Measurements from ENCODE around the gene ZHX3. TPM values are rescaled to one million over a fixed set of nuclear protein-coding genes. Genes with fewer than 3 reads are reported as not detected.
A peak's percentile ranks its signal among the peaks of the same experiment; 100 is the strongest.
"Not testable (repeated sequence)": the region's sequence is repeated elsewhere in the genome, so short reads cannot be mapped to it uniquely, and the experiment has no call there.

ZHX3 gene
- total and polyA plus RNA-seq, 2 donors from 2014 or later = 24.7 to 153 TPM

DNA sequence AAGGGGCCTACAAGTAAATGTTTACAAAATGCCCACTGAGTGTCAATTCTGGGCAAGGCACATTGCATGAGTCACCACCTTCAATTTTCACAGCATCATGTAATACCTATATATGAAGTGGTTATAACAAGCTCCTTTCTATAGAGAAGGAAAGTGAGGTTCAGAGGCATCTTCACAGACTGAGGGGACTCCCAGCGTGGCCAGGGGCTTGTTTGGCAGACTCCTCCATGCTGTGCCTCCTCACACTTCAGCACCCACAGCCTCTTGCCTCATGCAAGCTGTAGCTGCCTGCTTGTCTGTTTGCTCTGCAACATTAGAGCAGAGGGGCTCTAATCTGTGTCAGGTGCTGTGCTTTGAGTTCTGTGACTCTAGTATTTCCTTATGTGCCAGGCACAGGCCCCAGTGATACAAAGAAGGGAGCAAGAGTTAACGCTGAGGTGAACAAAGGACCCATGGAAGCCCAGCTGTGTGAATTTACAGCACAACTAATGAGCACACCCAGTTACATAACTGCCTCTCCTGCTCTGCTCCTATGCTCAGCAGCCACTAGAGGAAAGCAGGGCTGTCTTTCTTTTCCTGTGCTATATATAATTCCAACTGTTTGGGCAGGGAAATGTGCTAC lies 72.3 kb downstream of the ZHX3 start:
- intact Hi-C loops (cut with DNase I) = no loop called here
- Histone ChIP-seq H3K27ac (ENCODE audit: low read depth in 2 of 2, low read length in 2 of 2) (peak overlapping the region; percentile 74 to 78), H3K9me3 (ENCODE audit: control insufficient read depth in 2 of 3, insufficient read depth in 1 of 3, low read length in 3 of 3) (no peaks in the 10 kb centered on the region), H3K4me1 (ENCODE audit: control insufficient read depth in 2 of 3, insufficient read depth in 2 of 3, low read depth in 1 of 3, low read length in 3 of 3) (peaks cover 0 to 53% (median 39%) of the 10 kb centered on the region in 3 donors), H3K27me3 (ENCODE audit: control insufficient read depth, insufficient read depth, low read length) (no peaks in the 10 kb centered on the region), H3K36me3 (ENCODE audit: control insufficient read depth in 2 of 3, insufficient read depth in 3 of 3, low read length in 3 of 3) (no peaks in the 10 kb centered on the region), H3K9ac (ENCODE audit: low read length in 3 of 3) (peak overlapping the region in 1 of 3 donors; percentile 57), H3K4me3 (ENCODE audit: low read length in 3 of 3) (no peak overlapping the region)
- FAIRE-seq (no peak), DNase-seq (peak in 2 of 5 donors; percentile 18 to 46)
- TF ChIP-seq, protein P1, sequence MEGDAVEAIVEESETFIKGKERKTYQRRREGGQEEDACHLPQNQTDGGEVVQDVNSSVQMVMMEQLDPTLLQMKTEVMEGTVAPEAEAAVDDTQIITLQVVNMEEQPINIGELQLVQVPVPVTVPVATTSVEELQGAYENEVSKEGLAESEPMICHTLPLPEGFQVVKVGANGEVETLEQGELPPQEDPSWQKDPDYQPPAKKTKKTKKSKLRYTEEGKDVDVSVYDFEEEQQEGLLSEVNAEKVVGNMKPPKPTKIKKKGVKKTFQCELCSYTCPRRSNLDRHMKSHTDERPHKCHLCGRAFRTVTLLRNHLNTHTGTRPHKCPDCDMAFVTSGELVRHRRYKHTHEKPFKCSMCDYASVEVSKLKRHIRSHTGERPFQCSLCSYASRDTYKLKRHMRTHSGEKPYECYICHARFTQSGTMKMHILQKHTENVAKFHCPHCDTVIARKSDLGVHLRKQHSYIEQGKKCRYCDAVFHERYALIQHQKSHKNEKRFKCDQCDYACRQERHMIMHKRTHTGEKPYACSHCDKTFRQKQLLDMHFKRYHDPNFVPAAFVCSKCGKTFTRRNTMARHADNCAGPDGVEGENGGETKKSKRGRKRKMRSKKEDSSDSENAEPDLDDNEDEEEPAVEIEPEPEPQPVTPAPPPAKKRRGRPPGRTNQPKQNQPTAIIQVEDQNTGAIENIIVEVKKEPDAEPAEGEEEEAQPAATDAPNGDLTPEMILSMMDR (IDR thresholded peaks at IDR 0.05; ENCODE audit: borderline replicate concordance, extremely low read depth, insufficient read depth) = no peak

DNA sequence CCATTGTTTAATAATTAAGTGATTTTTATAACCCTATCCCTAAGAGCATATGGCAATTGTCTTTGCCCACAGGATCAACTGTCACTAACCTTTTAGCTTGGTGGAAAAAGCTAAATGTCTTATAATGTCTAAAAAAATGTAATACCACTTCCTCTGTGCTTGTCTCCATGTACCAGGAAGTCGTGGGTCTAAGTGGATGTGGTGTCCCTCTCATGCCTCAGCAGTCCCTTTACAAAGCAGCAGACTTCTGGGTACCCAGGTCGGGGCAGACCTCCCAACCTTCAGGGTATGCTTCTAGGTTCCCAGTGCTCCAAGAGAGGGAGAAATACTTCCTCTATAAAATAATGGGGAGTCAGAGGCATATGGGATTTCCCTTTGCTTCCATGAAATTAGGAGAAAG lies 74.7 kb downstream of the ZHX3 start:
- Histone ChIP-seq H3K9me3 (ENCODE audit: control insufficient read depth in 2 of 3, insufficient read depth in 1 of 3, low read length in 3 of 3) (no peaks in the 10 kb centered on the region), H3K27me3 (ENCODE audit: control insufficient read depth, insufficient read depth, low read length) (no peaks in the 10 kb centered on the region), H3K9ac (ENCODE audit: low read length in 3 of 3) (no peak overlapping the region), H3K27ac (ENCODE audit: low read depth in 2 of 2, low read length in 2 of 2) (no peak overlapping the region), H3K4me3 (ENCODE audit: low read length in 3 of 3) (no peak overlapping the region), H3K4me1 (ENCODE audit: control insufficient read depth in 2 of 3, insufficient read depth in 2 of 3, low read depth in 1 of 3, low read length in 3 of 3) (peaks cover 0 to 33% (median 21%) of the 10 kb centered on the region in 3 donors), H3K36me3 (ENCODE audit: control insufficient read depth in 2 of 3, insufficient read depth in 3 of 3, low read length in 3 of 3) (no peaks in the 10 kb centered on the region)
- intact Hi-C loops (cut with DNase I) = no loop called here
- TF ChIP-seq, protein P1 (IDR thresholded peaks at IDR 0.05; ENCODE audit: borderline replicate concordance, extremely low read depth, insufficient read depth) = no peak
- FAIRE-seq = no peak
- DNase-seq = no peak

- FAIRE-seq = no peak
- no peaks in the 10 kb centered on the region for H3K9me3 ChIP-seq (ENCODE audit: control insufficient read depth in 2 of 3, insufficient read depth in 1 of 3, low read length in 3 of 3)
- H3K4me1 ChIP-seq (ENCODE audit: control insufficient read depth in 2 of 3, insufficient read depth in 2 of 3, low read depth in 1 of 3, low read length in 3 of 3) = peaks cover 0 to 29% (median 17%) of the 10 kb centered on the region in 3 donors
- H3K27ac ChIP-seq (ENCODE audit: low read depth in 2 of 2, low read length in 2 of 2) = no peak overlapping the region
- H3K36me3 ChIP-seq (ENCODE audit: control insufficient read depth in 2 of 3, insufficient read depth in 3 of 3, low read length in 3 of 3) = no peaks in the 10 kb centered on the region
- TF ChIP-seq, protein P1 (IDR thresholded peaks at IDR 0.05; ENCODE audit: borderline replicate concordance, extremely low read depth, insufficient read depth) = no peak
- no peak for DNase-seq
- intact Hi-C loops (cut with DNase I) = no loop called here
- no peak overlapping the region for H3K4me3 ChIP-seq (ENCODE audit: low read length in 3 of 3)
- no peaks in the 10 kb centered on the region for H3K27me3 ChIP-seq (ENCODE audit: control insufficient read depth, insufficient read depth, low read length)
- no peak overlapping the region for H3K9ac ChIP-seq (ENCODE audit: low read length in 3 of 3)
These were observed 75.2 kb downstream of the ZHX3 start for GRCh38 chr20:41242352-41242751.

- H3K4me1 ChIP-seq (ENCODE audit: control insufficient read depth in 2 of 3, insufficient read depth in 2 of 3, low read depth in 1 of 3, low read length in 3 of 3) = peaks cover 0 to 22% (median 18%) of the 10 kb centered on the region in 3 donors
- not testable (repeated sequence) for H3K36me3 ChIP-seq (ENCODE audit: control insufficient read depth in 2 of 3, insufficient read depth in 3 of 3, low read length in 3 of 3); FAIRE-seq; DNase-seq; H3K27ac ChIP-seq (ENCODE audit: low read depth in 2 of 2, low read length in 2 of 2); H3K27me3 ChIP-seq (ENCODE audit: control insufficient read depth, insufficient read depth, low read length); H3K9me3 ChIP-seq (ENCODE audit: control insufficient read depth in 2 of 3, insufficient read depth in 1 of 3, low read length in 3 of 3); H3K4me3 ChIP-seq (ENCODE audit: low read length in 3 of 3); H3K9ac ChIP-seq (ENCODE audit: low read length in 3 of 3)
- intact Hi-C loops (cut with DNase I) = loop anchor here (10.0 kb wide), 1 partner anchor 62 kb away; no protein-coding TSS in a partner anchor
These were observed 80.3 kb downstream of the ZHX3 start for GRCh38 chr20:41237233-41237632.

DNA sequence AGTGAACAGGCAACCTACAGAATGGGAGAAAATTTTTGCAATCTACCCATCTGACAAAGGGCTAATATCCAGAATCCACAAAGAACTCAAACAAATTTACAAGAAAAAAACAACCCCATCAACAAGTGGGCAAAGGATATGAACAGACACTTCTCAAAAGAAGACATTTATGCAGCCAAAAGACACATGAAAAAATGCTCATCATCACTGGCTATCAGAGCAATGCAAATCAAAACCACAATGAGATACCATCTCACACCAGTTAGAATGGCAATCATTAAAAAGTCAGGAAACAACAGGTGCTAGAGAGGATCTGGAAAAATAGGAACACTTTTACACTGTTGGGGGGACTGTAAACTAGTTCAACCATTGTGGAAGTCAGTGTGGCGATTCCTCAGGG lies 80.7 kb downstream of the ZHX3 start:
- not testable (repeated sequence) for H3K27me3 ChIP-seq (ENCODE audit: control insufficient read depth, insufficient read depth, low read length); FAIRE-seq; H3K36me3 ChIP-seq (ENCODE audit: control insufficient read depth in 2 of 3, insufficient read depth in 3 of 3, low read length in 3 of 3); H3K27ac ChIP-seq (ENCODE audit: low read depth in 2 of 2, low read length in 2 of 2); H3K9ac ChIP-seq (ENCODE audit: low read length in 3 of 3); H3K9me3 ChIP-seq (ENCODE audit: control insufficient read depth in 2 of 3, insufficient read depth in 1 of 3, low read length in 3 of 3); DNase-seq; H3K4me3 ChIP-seq (ENCODE audit: low read length in 3 of 3)
- intact Hi-C loops (cut with DNase I) = loop anchor here (10.0 kb wide), 1 partner anchor 62 kb away; no protein-coding TSS in a partner anchor
- H3K4me1 ChIP-seq (ENCODE audit: control insufficient read depth in 2 of 3, insufficient read depth in 2 of 3, low read depth in 1 of 3, low read length in 3 of 3) = peaks cover 0 to 24% (median 18%) of the 10 kb centered on the region in 3 donors

All from kidney (tissue), 14 donors.